ENCODE results near the gene CTU2. TPM values are rescaled to one million over a fixed set of nuclear protein-coding genes. Genes with fewer than 3 reads are reported as not detected.

The CTU2 gene
- total RNA-seq, 4 donors from 2014 or later = 0.88 to 20.3 (median 14.6) TPM

- Histone ChIP-seq H3K9me3 (no peaks in the 10 kb centered on the region), H3K4me3 (no peak overlapping the region), H3K4me1 (no peaks in the 10 kb centered on the region), H3K36me3 (no peaks in the 10 kb centered on the region), H3K27ac (no peak overlapping the region), H3K27me3 (peaks cover 0 to 6% of the 10 kb centered on the region in 2 donors)
- TF ChIP-seq POLR2A (IDR thresholded peaks at IDR 0.05) (no peak), CTCF (IDR thresholded peaks at IDR 0.05) (no peak)
- no peak for DNase-seq
- intact Hi-C loops (cut with DNase I; ENCODE audit: low total_unique reads) = no loop called here
These were observed 29.6 kb upstream of the CTU2 start for GRCh38 chr16:88676502-88677242.

- Histone ChIP-seq H3K4me1 (no peaks in the 10 kb centered on the region), H3K36me3 (no peaks in the 10 kb centered on the region), H3K27me3 (peaks cover 0 to 12% of the 10 kb centered on the region in 2 donors), H3K4me3 (no peak overlapping the region), H3K9me3 (no peaks in the 10 kb centered on the region), H3K27ac (no peak overlapping the region)
- TF ChIP-seq POLR2A (IDR thresholded peaks at IDR 0.05) (no peak), CTCF (IDR thresholded peaks at IDR 0.05) (no peak)
- intact Hi-C loops (cut with DNase I; ENCODE audit: low total_unique reads) = no loop called here
- DNase-seq = no peak
These were observed 28.6 kb upstream of the CTU2 start for GRCh38 chr16:88677721-88678120.

- TF ChIP-seq POLR2A (IDR thresholded peaks at IDR 0.05) (no peak), CTCF (IDR thresholded peaks at IDR 0.05) (no peak)
- DNase-seq = no peak
- H3K27me3 ChIP-seq = peaks cover 0 to 12% of the 10 kb centered on the region in 2 donors
These were observed 27.9 kb upstream of the CTU2 start for GRCh38 chr16:88678224-88678979.

GRCh38 chr16:88680554-88681083 lies 25.7 kb upstream of the CTU2 start:
- intact Hi-C loops (cut with DNase I; ENCODE audit: low total_unique reads) = no loop called here
- TF ChIP-seq CTCF (IDR thresholded peaks at IDR 0.05) (no peak), POLR2A (IDR thresholded peaks at IDR 0.05) (no peak)

More at GRCh38 chr16:88678224-88678979, 27.9 kb upstream of the CTU2 start:
- H3K27ac ChIP-seq = no peak overlapping the region
- intact Hi-C loops (cut with DNase I; ENCODE audit: low total_unique reads) = no loop called here
- no peaks in the 10 kb centered on the region for H3K4me1 ChIP-seq
- no peaks in the 10 kb centered on the region for H3K36me3 ChIP-seq
- no peaks in the 10 kb centered on the region for H3K9me3 ChIP-seq
- no peak overlapping the region for H3K4me3 ChIP-seq

More at GRCh38 chr16:88680554-88681083, 25.7 kb upstream of the CTU2 start:
- Histone ChIP-seq H3K9me3 (no peaks in the 10 kb centered on the region), H3K36me3 (no peaks in the 10 kb centered on the region), H3K27ac (no peak overlapping the region), H3K4me3 (no peak overlapping the region), H3K4me1 (peaks cover 0 to 3% of the 10 kb centered on the region in 2 donors), H3K27me3 (peaks cover 8 to 28% of the 10 kb centered on the region in 2 donors)
- DNase-seq = no peak
